ENCODE results near the gene PRRC2A. TPM values are rescaled to one million over a fixed set of nuclear protein-coding genes. Genes with fewer than 3 reads are reported as not detected.

PRRC2A gene
- total RNA-seq, 1 donor from 2014 or later = 61.8 TPM

Other genes starting within 250 kb of the PRRC2A start
- gene MICA, start 217.1 kb upstream of the PRRC2A start, total RNA-seq = 45.9 and 164 TPM in 2 replicates
- 14.8 and 15.8 TPM in 2 replicates for gene MICB, start 122.6 kb upstream of the PRRC2A start, total RNA-seq
- gene MCCD1, start 91.8 kb upstream of the PRRC2A start, total RNA-seq = not detected in 2 replicates
- 221 and 228 TPM in 2 replicates for gene DDX39B, start 78.7 kb upstream of the PRRC2A start, total RNA-seq
- 1.5 and 4.3 TPM in 2 replicates for gene ATP6V1G2, start 74.1 kb upstream of the PRRC2A start, total RNA-seq
- gene NFKBIL1, start 73.1 kb upstream of the PRRC2A start, total RNA-seq = 22.7 and 27.5 TPM in 2 replicates
- gene LTA, start 48.4 kb upstream of the PRRC2A start, total RNA-seq = not detected in 2 replicates
- not detected in 2 replicates for gene TNF, start 45.1 kb upstream of the PRRC2A start, total RNA-seq
- gene LTB, start 38.3 kb upstream of the PRRC2A start, total RNA-seq = not detected in 2 replicates
- gene LST1, start 34.4 kb upstream of the PRRC2A start, total RNA-seq = 0.23 TPM in 1 of 2 replicates, not detected in the other
- not detected in 2 replicates for gene NCR3, start 27.7 kb upstream of the PRRC2A start, total RNA-seq
- gene AIF1, start 5.5 kb upstream of the PRRC2A start, total RNA-seq = not detected in 2 replicates
- gene BAG6, start 31.9 kb downstream of the PRRC2A start, total RNA-seq = 194 and 208 TPM in 2 replicates
- gene APOM, start 35.2 kb downstream of the PRRC2A start, total RNA-seq = 1.0 and 1.6 TPM in 2 replicates
- 20.9 and 23.3 TPM in 2 replicates for gene C6orf47, start 40.1 kb downstream of the PRRC2A start, total RNA-seq
- gene GPANK1, start 44.3 kb downstream of the PRRC2A start, total RNA-seq = 9.7 and 14.1 TPM in 2 replicates
- gene CSNK2B, start 45.4 kb downstream of the PRRC2A start, total RNA-seq = 75.1 and 82.0 TPM in 2 replicates
- gene LY6G5B, start 49.3 kb downstream of the PRRC2A start, total RNA-seq = 1.9 and 4.0 TPM in 2 replicates
- gene LY6G5C, start 60.4 kb downstream of the PRRC2A start, total RNA-seq = 0.26 and 0.85 TPM in 2 replicates
- 47.6 and 50.4 TPM in 2 replicates for gene ABHD16A, start 82.6 kb downstream of the PRRC2A start, total RNA-seq
- gene LY6G6F, start 86.2 kb downstream of the PRRC2A start, total RNA-seq = not detected in 2 replicates
- gene LY6G6D, start 94.6 kb downstream of the PRRC2A start, total RNA-seq = not detected in 2 replicates
- not detected in 2 replicates for gene LY6G6C, start 101.0 kb downstream of the PRRC2A start, total RNA-seq
- not detected in 2 replicates for gene MPIG6B, start 102.7 kb downstream of the PRRC2A start, total RNA-seq
- 66.1 and 86.1 TPM in 2 replicates for gene DDAH2, start 108.6 kb downstream of the PRRC2A start, total RNA-seq
- 417 and 463 TPM in 2 replicates for gene CLIC1, start 115.8 kb downstream of the PRRC2A start, total RNA-seq
- 3.8 and 6.6 TPM in 2 replicates for gene MSH5, start 119.3 kb downstream of the PRRC2A start, total RNA-seq
- gene SAPCD1, start 141.9 kb downstream of the PRRC2A start, total RNA-seq = 0.78 and 0.79 TPM in 2 replicates
- gene VWA7, start 156.6 kb downstream of the PRRC2A start, total RNA-seq = 0.26 and 0.46 TPM in 2 replicates
- gene VARS1, start 175.0 kb downstream of the PRRC2A start, total RNA-seq = 50.8 and 109 TPM in 2 replicates
- gene LSM2, start 186.3 kb downstream of the PRRC2A start, total RNA-seq = 16.7 and 16.9 TPM in 2 replicates
- 1.9 and 2.2 TPM in 2 replicates for gene HSPA1L, start 194.6 kb downstream of the PRRC2A start, total RNA-seq
- 133 and 166 TPM in 2 replicates for gene HSPA1A, start 194.8 kb downstream of the PRRC2A start, total RNA-seq
- gene HSPA1B, start 207.0 kb downstream of the PRRC2A start, total RNA-seq = 113 and 154 TPM in 2 replicates
- gene NEU1, start 242.1 kb downstream of the PRRC2A start, total RNA-seq = 75.7 and 102 TPM in 2 replicates